Fibroblast of lung (primary cell): ENCODE measurements around the gene EPS8L1.

Experiments used
- CTCF ChIP-seq, 2 donors: IDR thresholded peaks in 1 of 2; conservative IDR thresholded peaks in 1 of 2; 1 replicate in 1 of 2; 2 replicates in 1 of 2; pipeline ENCODE4 v1.5.1; 2011 to 2012; ENCODE audit warnings: low read length in 2 of 2, control low read depth in 1 of 2, inconsistent platforms in 1 of 2, low read depth in 1 of 2, mild to moderate bottlenecking in 1 of 2
- EZH2 ChIP-seq: IDR thresholded peaks from 2 replicates; pipeline ENCODE4 v1.5.1; 2012; ENCODE audit warnings: low read length, control low read depth, mild to moderate bottlenecking; ENCODE audit errors: missing control alignments

- peak; percentile 44 to 64 for TF ChIP-seq CTCF (conservative IDR thresholded peaks at IDR 0.05 in 1 of 2, IDR thresholded peaks at IDR 0.05 in 1 of 2; ENCODE audit: low read depth in 1 of 2, low read length in 2 of 2)
- TF ChIP-seq EZH2, result no peak
Measured at GRCh38 chr19:55088543-55089341, 13.1 kb downstream of the EPS8L1 start.
